ENCODE results near the gene MCUR1. TPM values are rescaled to one million over a fixed set of nuclear protein-coding genes. Genes with fewer than 3 reads are reported as not detected.
"Not testable (repeated sequence)": the region's sequence is repeated elsewhere in the genome, so short reads cannot be mapped to it uniquely, and the experiment has no call there.

MCUR1 gene
- total and polyA plus RNA-seq, 10 of the 15 experiments (the other 5 are each of a cell fraction or from before 2014, with no cell fraction given) = 4.4 to 43.9 (median 18.3) TPM

- H3K27me3 ChIP-seq (replicated peaks in 1 of 2; ENCODE audit: control insufficient read depth in 2 of 2, insufficient read depth in 2 of 2, low read length in 1 of 2); H3K36me3 ChIP-seq (ENCODE audit: control insufficient read depth in 2 of 2, insufficient read depth in 2 of 2, low read length in 1 of 2); H3K9me3 ChIP-seq (replicated peaks; ENCODE audit: control insufficient read depth, insufficient read depth, low read length); H3K27ac ChIP-seq (ENCODE audit: control insufficient read depth, insufficient read depth); H2AFZ ChIP-seq (ENCODE audit: control insufficient read depth, low read depth, low read length); H3K4me2 ChIP-seq (ENCODE audit: control insufficient read depth, insufficient read depth); H4K20me1 ChIP-seq (ENCODE audit: control insufficient read depth, insufficient read depth); ATAC-seq; in situ Hi-C loops (cut with MboI); DNase-seq (ENCODE audit: low read depth, low spot score); H3K79me2 ChIP-seq (ENCODE audit: control insufficient read depth, insufficient read depth, low read length); RAD21 ChIA-PET (ENCODE audit: unreplicated experiment); H3K4me1 ChIP-seq (ENCODE audit: control insufficient read depth, insufficient read depth, low read length); FAIRE-seq; intact Hi-C loops (cut with micrococcal nuclease; ENCODE audit: unreplicated experiment); H3K9ac ChIP-seq (ENCODE audit: control insufficient read depth, insufficient read depth, low read length); BruUV-seq (replicated peaks); H3K4me3 ChIP-seq; POLR2A ChIA-PET: not testable (repeated sequence)
- 90% methylated on average over 3 of the region's 3 CpGs for WGBS (ENCODE audit: insufficient coverage, insufficient replicate concordance, low lambda C conversion rate, missing lambda C conversion rate)
- ChIA-PET CTCF (interaction anchor here (1.5 kb wide), 2 partner anchors 14 to 48 kb away, joined by 4 to 6 read pairs; no protein-coding TSS in a partner anchor), SMC1A (ENCODE audit: uncharacterized antibody, unreplicated experiment) (interaction anchor here (1.5 kb wide), 1 partner anchor 16 kb away, joined by 5 read pairs; no protein-coding TSS in a partner anchor)
- peak; percentile 54; the same call in 1 of the 2 replicates for TF ChIP-seq NFYB (IDR thresholded peaks at IDR 0.05; ENCODE audit: insufficient read depth, low read depth, low read length)
Observed at GRCh38 chr6:13860556-13861185, 46.3 kb upstream of the MCUR1 start.

- TF ChIP-seq CTCF (IDR thresholded peaks at IDR 0.05 in 2 of 3, conservative IDR thresholded peaks at IDR 0.05 in 1 of 3; ENCODE audit: control insufficient read depth in 2 of 3, extremely low read depth in 1 of 3, insufficient read depth in 1 of 3, low read depth in 3 of 3, low read length in 3 of 3) (no peak), ZNF207 (IDR thresholded peaks at IDR 0.05; ENCODE audit: borderline replicate concordance) (no peak), RFX5 (IDR thresholded peaks at IDR 0.05; ENCODE audit: low read depth, low read length) (no peak), EED (IDR thresholded peaks at IDR 0.05; ENCODE audit: low read depth) (no peak), NR2C2 (IDR thresholded peaks at IDR 0.05; ENCODE audit: borderline replicate concordance, control insufficient read depth, insufficient read length, low read depth) (no peak), STAT1 (conservative IDR thresholded peaks at IDR 0.05) (no peak), FOXM1 (IDR thresholded peaks at IDR 0.05; ENCODE audit: low read depth, low read length) (no peak), MYC (IDR thresholded peaks at IDR 0.05; ENCODE audit: insufficient read depth, insufficient read length, insufficient replicate concordance, low read length, severe bottlenecking) (no peak), CREM (IDR thresholded peaks at IDR 0.05; ENCODE audit: low read depth) (no peak), EP300 (IDR thresholded peaks at IDR 0.05; ENCODE audit: borderline replicate concordance in 1 of 2, control insufficient read depth in 1 of 2, low read depth in 2 of 2, low read length in 2 of 2) (no peak)
- Histone ChIP-seq H3K9me3 (replicated peaks; ENCODE audit: control insufficient read depth, insufficient read depth, low read length) (peaks cover 2% of the 10 kb centered on the region; the same call in 1 of the 3 replicates), H3K9ac (ENCODE audit: control insufficient read depth, insufficient read depth, low read length) (no peak overlapping the region), H3K4me3 (no peak overlapping the region), H3K27ac (ENCODE audit: control insufficient read depth, insufficient read depth) (no peak overlapping the region), H4K20me1 (ENCODE audit: control insufficient read depth, insufficient read depth) (no peaks in the 10 kb centered on the region), H3K27me3 (replicated peaks in 1 of 2; ENCODE audit: control insufficient read depth in 2 of 2, insufficient read depth in 2 of 2, low read length in 1 of 2) (peaks cover 0 to 3% of the 10 kb centered on the region in 2 experiments; a peak in 2 of 4 replicates), H3K4me2 (ENCODE audit: control insufficient read depth, insufficient read depth) (no peak overlapping the region), H2AFZ (ENCODE audit: control insufficient read depth, low read depth, low read length) (no peak overlapping the region), H3K36me3 (ENCODE audit: control insufficient read depth in 2 of 2, insufficient read depth in 2 of 2, low read length in 1 of 2) (no peaks in the 10 kb centered on the region), H3K79me2 (ENCODE audit: control insufficient read depth, insufficient read depth, low read length) (no peaks in the 10 kb centered on the region), H3K4me1 (ENCODE audit: control insufficient read depth, insufficient read depth, low read length) (no peaks in the 10 kb centered on the region)
- POLR2A ChIA-PET = no interaction called here
- CTCF ChIA-PET = interaction anchor here (1.5 kb wide), 2 partner anchors 14 to 49 kb away, joined by 4 to 6 read pairs; no protein-coding TSS in a partner anchor
- RAD21 ChIA-PET (ENCODE audit: unreplicated experiment) = no interaction called here
- FAIRE-seq = no peak
- in situ Hi-C loops (cut with MboI) (no loop called here), intact Hi-C loops (cut with micrococcal nuclease; ENCODE audit: unreplicated experiment) (no loop called here)
- no TSS peak for BruUV-seq (replicated peaks)
- ATAC-seq = no peak
- no peak for DNase-seq (ENCODE audit: low read depth, low spot score)
- SMC1A ChIA-PET (ENCODE audit: uncharacterized antibody, unreplicated experiment) = no interaction called here
- 63% methylated on average over 54 of the region's 66 CpGs for WGBS (ENCODE audit: insufficient coverage, insufficient replicate concordance, low lambda C conversion rate, missing lambda C conversion rate)
Observed at GRCh38 chr6:13859871-13860555, 45.7 kb upstream of the MCUR1 start.

Measured in GM12878 (cell line).